Dermis microvascular lymphatic vessel endothelial cell (primary cell): ENCODE results near the gene VTI1A. TPM values are rescaled to one million over a fixed set of nuclear protein-coding genes. Genes with fewer than 3 reads are reported as not detected.

Experiments
- DNase-seq, 2 donors: peaks; one replicate each; pipeline versions ENCODE4 v3.0.0 to v3.0.0-alpha.2; 2010; ENCODE audit warnings: low read depth in 2 of 2
- total RNA-seq: library from RNA; depleted of rRNA; stranded (reverse); fragments of >200 nt; gene quantifications from 2 replicates; pipeline ENCODE4 v1.2.1, GENCODE V29; 2014

Gene VTI1A
- total RNA-seq, 1 donor from 2014 or later = 13.6 TPM

- peak in 1 of 2 donors; percentile 12 for DNase-seq
These were observed 187.2 kb downstream of the VTI1A start for GRCh38 chr10:112634096-112634830.

- DNase-seq = no peak
These were observed 190.9 kb downstream of the VTI1A start for GRCh38 chr10:112637901-112638300.

- DNase-seq = no peak
These were observed 192.3 kb downstream of the VTI1A start for GRCh38 chr10:112639298-112639697.

GRCh38 chr10:112640638-112641037 is 193.6 kb downstream of the VTI1A start:
- no peak for DNase-seq

- DNase-seq = no peak
These were observed 196.7 kb downstream of the VTI1A start for GRCh38 chr10:112643600-112644264.

GRCh38 chr10:112644265-112644645 is 197.2 kb downstream of the VTI1A start:
- no peak for DNase-seq

GRCh38 chr10:112649006-112649821 is 202.2 kb downstream of the VTI1A start:
- no peak for DNase-seq

GRCh38 chr10:112649822-112650152 is 202.8 kb downstream of the VTI1A start:
- no peak for DNase-seq

- peak in 1 of 2 donors; percentile 47 for DNase-seq
These were observed 203.6 kb downstream of the VTI1A start for GRCh38 chr10:112650588-112651030.

GRCh38 chr10:112653215-112653614 is 206.2 kb downstream of the VTI1A start:
- no peak for DNase-seq

- DNase-seq = no peak
These were observed 206.8 kb downstream of the VTI1A start for GRCh38 chr10:112653851-112654250.

- no peak for DNase-seq
These were observed 207.8 kb downstream of the VTI1A start for GRCh38 chr10:112654794-112655193.

- DNase-seq = no peak
These were observed 208.7 kb downstream of the VTI1A start for GRCh38 chr10:112655722-112656121.

- DNase-seq = no peak
These were observed 211.4 kb downstream of the VTI1A start for GRCh38 chr10:112658465-112658864.

GRCh38 chr10:112658900-112659638 is 212.1 kb downstream of the VTI1A start:
- peak in 1 of 2 donors; percentile 40 for DNase-seq

- DNase-seq = peak in 1 of 2 donors; percentile 8
These were observed 216.5 kb downstream of the VTI1A start for GRCh38 chr10:112663234-112664125.

GRCh38 chr10:112666094-112666493 is 219.1 kb downstream of the VTI1A start:
- no peak for DNase-seq

GRCh38 chr10:112669989-112670388 is 223.0 kb downstream of the VTI1A start:
- no peak for DNase-seq

GRCh38 chr10:112671743-112672142 is 224.7 kb downstream of the VTI1A start:
- DNase-seq = no peak

GRCh38 chr10:112672706-112673105 is 225.7 kb downstream of the VTI1A start:
- DNase-seq = no peak
